Spleen (tissue), 11 donors: ENCODE data around the gene INHA. TPM values are rescaled to one million over a fixed set of nuclear protein-coding genes. Genes with fewer than 3 reads are reported as not detected.

Source experiments
- DNase-seq: peaks from one replicate; pipeline ENCODE4 v3.0.0-alpha.2; 2020
- H3K27ac ChIP-seq, 8 donors: fragments of 200-600 bp; sonication (generic) in 7 of 8; 1 replicate in 4 of 8; 2 replicates in 4 of 8; pipeline versions ENCODE4 v1.5.0 to v1.8.0; 2016 to 2021; ENCODE audit warnings: inconsistent platforms in 4 of 8, mild to moderate bottlenecking in 4 of 8, moderate library complexity in 1 of 8
- H3K27me3 ChIP-seq, 7 donors: fragments of 200-600 bp; sonication (generic) in 6 of 7; replicated peaks in 1 of 7; 1 replicate in 4 of 7; 2 replicates in 3 of 7; pipeline versions ENCODE4 v1.5.0 to v1.8.0; 2016 to 2021; ENCODE audit warnings: inconsistent platforms in 3 of 7, mild to moderate bottlenecking in 1 of 7
- H3K36me3 ChIP-seq, 6 donors: fragments of 200-600 bp; sonication (generic) in 5 of 6; 1 replicate in 4 of 6; 2 replicates in 2 of 6; pipeline versions ENCODE4 v1.5.0 to v1.8.0; 2016 to 2021; ENCODE audit warnings: inconsistent platforms in 2 of 6
- H3K4me1 ChIP-seq, 6 donors: fragments of 200-600 bp; sonication (generic) in 5 of 6; 1 replicate in 3 of 6; 2 replicates in 3 of 6; pipeline versions ENCODE4 v1.5.0 to v1.8.0; 2016 to 2021; ENCODE audit warnings: inconsistent platforms in 3 of 6
- H3K4me3 ChIP-seq, 8 donors: fragments of 200-600 bp; sonication (generic) in 7 of 8; 1 replicate in 4 of 8; 2 replicates in 4 of 8; pipeline versions ENCODE4 v1.5.0 to v1.8.0; 2016 to 2021; ENCODE audit warnings: inconsistent platforms in 4 of 8, mild to moderate bottlenecking in 4 of 8, moderate library complexity in 2 of 8
- H3K9me3 ChIP-seq, 8 donors: fragments of 200-600 bp; sonication (generic) in 7 of 8; 1 replicate in 4 of 8; 2 replicates in 4 of 8; pipeline versions ENCODE4 v1.5.0 to v1.8.0; 2016 to 2021; ENCODE audit warnings: inconsistent platforms in 4 of 8
- CTCF ChIP-seq, 11 experiments: fragments of 200-600 bp in 7 of 11; fragments of 450-650 bp in 4 of 11; sonication (generic) in 4 of 11; IDR thresholded peaks in 8 of 11; conservative IDR thresholded peaks in 3 of 11; 1 replicate in 7 of 11; 2 replicates in 4 of 11; pipeline versions ENCODE4 v1.4.0 to v1.8.0; 2016 to 2021; ENCODE audit warnings: antibody characterized with exemption in 11 of 11, inconsistent platforms in 4 of 11, mild to moderate bottlenecking in 1 of 11
- POLR2A ChIP-seq, 3 donors: fragments of 450-650 bp; IDR thresholded peaks; one replicate each; pipeline ENCODE4 v1.5.1; 2017; ENCODE audit warnings: antibody characterized with exemption in 3 of 3, mild to moderate bottlenecking in 1 of 3
- POLR2AphosphoS5 ChIP-seq, 3 donors: sonication (generic); formaldehyde crosslinking; IDR thresholded peaks; one replicate each; pipeline ENCODE4 v1.5.1; 2017; ENCODE audit warnings: antibody characterized with exemption in 3 of 3
- WGBS, 5 donors: extraction: QIAGEN DNeasy Blood & Tissue Kit in 3 of 5; methylation state at CpG; one replicate each; pipeline versions ENCODE4 v1.1.5 to v1.1.7; 2013 to 2018; 5-methylcytosine and 5-hydroxymethylcytosine counted together
- intact Hi-C: fragments of 100-400 bp; cut with DNase I; formaldehyde crosslinking; loops from one replicate; pipeline ENCODE4 v1.15.0; 2023; ENCODE audit warnings: low total_unique reads
- polyA plus RNA-seq, 3 donors: library from polyadenylated mRNA; stranded (reverse); fragments of 200-250 nt; gene quantifications; one replicate each; pipeline ENCODE4 v1.2.1, GENCODE V29; 2013
- total RNA-seq, 7 donors: library from RNA; depleted of rRNA in 3 of 7; stranded (reverse); fragments of >200 nt in 3 of 7; fragmentation: NEBNext Ultra II Directional in 4 of 7; extraction: Animal tissue kit (Norgen Biotek cat#: 25700) in 4 of 7; gene quantifications; one replicate each; pipeline versions ENCODE4 v1.1.0 to v1.2.1, GENCODE V29; 2016 to 2021
- donor health status: healthy with polysubstance abuse.
- donor health status: DM: no; HTN: no; CAD: no; lungs with moderate emphysema.
- donor health status: DM: no; HTN: no; CAD: no.
- donor health status: Bipolar disorder and iron deficiency.
- donor health status: healthy.
- donor health status: DM: no; HTN: no; CAD: no.
- donor health status: DM: yes; HTN: yes; CAD: no.

INHA gene
- total and polyA plus RNA-seq, 10 donors: 0.08 to 0.46 (median 0.31) TPM; not detected in 6

- peaks cover 0 to 6% (median 0%) of the 10 kb centered on the region in 7 donors for H3K27me3 ChIP-seq
- intact Hi-C loops: no loop called here
- H3K9me3 ChIP-seq: no peaks in the 10 kb centered on the region
- TF ChIP-seq CTCF (IDR thresholded peaks at IDR 0.05 in 8 of 11, conservative IDR thresholded peaks at IDR 0.05 in 3 of 11) (no peak), POLR2A (IDR thresholded peaks at IDR 0.05) (no peak), POLR2AphosphoS5 (IDR thresholded peaks at IDR 0.05) (no peak)
- no peak for DNase-seq
- no peaks in the 10 kb centered on the region for H3K4me1 ChIP-seq
- no peak overlapping the region for H3K27ac ChIP-seq
- no peak overlapping the region for H3K4me3 ChIP-seq
- peaks cover 0 to 28% (median 24%) of the 10 kb centered on the region in 6 donors for H3K36me3 ChIP-seq
- WGBS, 5 donors: 69 to 84% (median 70%) methylated on average over 4 of the region's 4 CpGs
Observed at GRCh38 chr2:219619235-219619634, 47.1 kb downstream of the INHA start.

GRCh38 chr2:219620546-219620945 lies 48.4 kb downstream of the INHA start:
- DNase-seq: no peak
- 79 to 93% (median 85%) methylated on average over 6 of the region's 6 CpGs for WGBS, 5 donors
- Histone ChIP-seq H3K4me3 (no peak overlapping the region), H3K27me3 (peaks cover 0 to 9% (median 0%) of the 10 kb centered on the region in 7 donors), H3K27ac (no peak overlapping the region), H3K36me3 (peaks cover 0 to 14% (median 11%) of the 10 kb centered on the region in 6 donors), H3K4me1 (no peaks in the 10 kb centered on the region), H3K9me3 (no peaks in the 10 kb centered on the region)
- intact Hi-C loops: no loop called here
- TF ChIP-seq POLR2AphosphoS5 (IDR thresholded peaks at IDR 0.05) (no peak), CTCF (IDR thresholded peaks at IDR 0.05 in 8 of 11, conservative IDR thresholded peaks at IDR 0.05 in 3 of 11) (no peak), POLR2A (IDR thresholded peaks at IDR 0.05) (no peak)

GRCh38 chr2:219621935-219622334 lies 49.8 kb downstream of the INHA start:
- Histone ChIP-seq H3K4me3 (no peak overlapping the region), H3K27ac (no peak overlapping the region), H3K36me3 (peaks cover 0 to under 1% (median 0%) of the 10 kb centered on the region in 6 donors), H3K9me3 (no peaks in the 10 kb centered on the region), H3K27me3 (peaks cover 0 to 20% (median 1%) of the 10 kb centered on the region in 7 donors), H3K4me1 (peaks cover 0 to under 1% (median under 1%) of the 10 kb centered on the region in 6 donors)
- no peak for DNase-seq
- WGBS, 5 donors: 64 to 73% (median 68%) methylated on average over 4 of the region's 4 CpGs
- TF ChIP-seq POLR2A (IDR thresholded peaks at IDR 0.05) (no peak), CTCF (IDR thresholded peaks at IDR 0.05 in 8 of 11, conservative IDR thresholded peaks at IDR 0.05 in 3 of 11) (no peak), POLR2AphosphoS5 (IDR thresholded peaks at IDR 0.05) (no peak)
- intact Hi-C loops: no loop called here

- peaks cover 0 to 4% (median 2%) of the 10 kb centered on the region in 6 donors for H3K4me1 ChIP-seq
- DNase-seq: no peak
- H3K9me3 ChIP-seq: no peaks in the 10 kb centered on the region
- no peaks in the 10 kb centered on the region for H3K36me3 ChIP-seq
- TF ChIP-seq CTCF (IDR thresholded peaks at IDR 0.05 in 8 of 11, conservative IDR thresholded peaks at IDR 0.05 in 3 of 11) (no peak), POLR2AphosphoS5 (IDR thresholded peaks at IDR 0.05) (no peak), POLR2A (IDR thresholded peaks at IDR 0.05) (no peak)
- no peak overlapping the region for H3K4me3 ChIP-seq
- peaks cover 0 to 25% (median 4%) of the 10 kb centered on the region in 7 donors for H3K27me3 ChIP-seq
- no peak overlapping the region for H3K27ac ChIP-seq
- WGBS, 5 donors: 92 to 100% (median 96%) methylated on average over 2 of the region's 2 CpGs
- intact Hi-C loops: no loop called here
Observed at GRCh38 chr2:219622472-219622871, 50.4 kb downstream of the INHA start.
